VCaP (cell line): ENCODE results near the gene ATRX.
"Not testable (repeated sequence)": the region's sequence is repeated elsewhere in the genome, so short reads cannot be mapped to it uniquely, and the experiment has no call there.

ENCODE experiments used
- H3K27ac ChIP-seq: fragments of 450-650 bp; 2 replicates; pipeline ENCODE4 v1.5.1; 2017
- TF ChIP-seq, protein P1 (sequence below): fragments of 450-650 bp; conservative IDR thresholded peaks from 2 replicates; pipeline ENCODE4 v1.5.1; 2017; ENCODE audit warnings: mild to moderate bottlenecking, moderate library complexity

The ATRX gene

DNA sequence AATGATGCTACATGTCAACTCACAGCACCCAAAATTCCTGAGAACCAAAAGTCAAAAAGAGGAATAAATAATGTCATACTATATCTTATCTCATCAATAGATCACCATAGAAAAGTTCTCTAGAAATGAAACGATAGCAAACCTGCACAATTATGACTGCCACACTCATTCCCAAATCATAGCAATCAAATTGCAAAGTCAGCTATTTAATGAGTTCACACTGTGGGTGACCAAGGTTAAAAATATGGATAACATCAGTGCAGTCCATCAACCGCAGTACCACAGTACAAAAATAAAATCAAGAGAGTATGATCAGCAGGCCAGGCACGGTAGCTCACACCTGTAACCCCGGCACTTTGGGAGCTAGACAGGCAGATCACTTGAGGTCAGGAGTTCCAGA is 62.3 kb downstream of the ATRX start:
- TF ChIP-seq, protein P1, sequence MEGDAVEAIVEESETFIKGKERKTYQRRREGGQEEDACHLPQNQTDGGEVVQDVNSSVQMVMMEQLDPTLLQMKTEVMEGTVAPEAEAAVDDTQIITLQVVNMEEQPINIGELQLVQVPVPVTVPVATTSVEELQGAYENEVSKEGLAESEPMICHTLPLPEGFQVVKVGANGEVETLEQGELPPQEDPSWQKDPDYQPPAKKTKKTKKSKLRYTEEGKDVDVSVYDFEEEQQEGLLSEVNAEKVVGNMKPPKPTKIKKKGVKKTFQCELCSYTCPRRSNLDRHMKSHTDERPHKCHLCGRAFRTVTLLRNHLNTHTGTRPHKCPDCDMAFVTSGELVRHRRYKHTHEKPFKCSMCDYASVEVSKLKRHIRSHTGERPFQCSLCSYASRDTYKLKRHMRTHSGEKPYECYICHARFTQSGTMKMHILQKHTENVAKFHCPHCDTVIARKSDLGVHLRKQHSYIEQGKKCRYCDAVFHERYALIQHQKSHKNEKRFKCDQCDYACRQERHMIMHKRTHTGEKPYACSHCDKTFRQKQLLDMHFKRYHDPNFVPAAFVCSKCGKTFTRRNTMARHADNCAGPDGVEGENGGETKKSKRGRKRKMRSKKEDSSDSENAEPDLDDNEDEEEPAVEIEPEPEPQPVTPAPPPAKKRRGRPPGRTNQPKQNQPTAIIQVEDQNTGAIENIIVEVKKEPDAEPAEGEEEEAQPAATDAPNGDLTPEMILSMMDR, result no peak
- H3K27ac ChIP-seq, result no peak overlapping the region

DNA sequence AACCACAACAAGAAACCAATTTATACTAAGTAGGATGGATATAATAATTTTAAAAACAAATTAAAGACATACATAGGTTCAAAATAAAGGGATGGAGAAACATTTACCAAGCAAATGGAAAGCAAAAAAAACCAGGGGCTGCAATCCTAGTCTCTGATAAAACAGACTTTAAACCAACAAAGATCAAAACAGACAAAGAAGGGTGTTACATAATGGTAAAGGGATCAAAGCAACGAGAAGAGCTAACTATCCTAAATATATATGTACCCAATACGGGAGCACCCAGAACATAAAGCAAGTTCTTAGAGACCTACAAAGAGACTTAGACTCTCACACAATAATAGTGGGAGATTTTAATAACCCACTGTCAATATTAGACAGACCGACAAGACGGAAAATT is 66.6 kb downstream of the ATRX start:
- TF ChIP-seq, protein P1, result no peak
- H3K27ac ChIP-seq, result peak overlapping the region; percentile 69

DNA sequence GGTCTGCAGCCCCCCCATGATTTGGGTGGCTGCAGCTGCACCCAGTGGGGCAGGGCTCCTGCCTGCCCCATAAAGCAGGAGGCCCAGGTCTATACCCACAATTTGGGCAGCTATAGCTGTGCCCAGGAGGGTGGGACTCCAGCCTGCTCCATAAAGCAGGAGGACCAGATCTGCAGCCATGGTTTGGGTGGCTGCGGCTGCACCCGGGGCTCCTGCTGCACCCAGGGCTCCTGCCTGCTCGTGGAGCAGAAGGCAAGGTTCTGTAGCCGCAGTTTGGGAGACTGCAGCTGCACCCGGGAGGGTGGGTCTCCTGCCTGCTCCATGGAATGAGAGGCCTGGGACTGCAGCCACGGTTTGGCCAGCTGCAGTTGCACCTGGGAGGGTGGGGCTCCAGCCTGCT is 81.1 kb downstream of the ATRX start:
- H3K27ac ChIP-seq, result no peak overlapping the region
- TF ChIP-seq, protein P1, result no peak

DNA sequence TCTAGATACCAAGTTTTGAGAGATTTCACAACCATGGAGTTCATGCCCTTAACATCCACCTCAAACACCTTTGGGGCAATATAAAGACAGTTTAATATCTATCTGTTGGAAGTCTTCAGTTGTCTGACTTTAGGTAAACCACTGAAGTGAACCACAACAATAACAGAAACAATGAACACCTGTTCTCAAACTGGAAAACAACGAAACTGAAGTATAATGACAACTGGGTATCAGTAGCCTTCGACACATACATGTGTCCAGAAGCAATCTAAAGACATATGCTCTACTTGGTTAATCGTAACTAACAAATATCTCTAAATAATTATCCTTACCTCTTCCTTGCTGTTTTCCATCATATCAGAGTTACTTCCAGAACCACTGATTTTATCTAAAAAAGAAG is 87.8 kb downstream of the ATRX start:
- H3K27ac ChIP-seq, result no peak overlapping the region
- TF ChIP-seq, protein P1, result no peak

DNA sequence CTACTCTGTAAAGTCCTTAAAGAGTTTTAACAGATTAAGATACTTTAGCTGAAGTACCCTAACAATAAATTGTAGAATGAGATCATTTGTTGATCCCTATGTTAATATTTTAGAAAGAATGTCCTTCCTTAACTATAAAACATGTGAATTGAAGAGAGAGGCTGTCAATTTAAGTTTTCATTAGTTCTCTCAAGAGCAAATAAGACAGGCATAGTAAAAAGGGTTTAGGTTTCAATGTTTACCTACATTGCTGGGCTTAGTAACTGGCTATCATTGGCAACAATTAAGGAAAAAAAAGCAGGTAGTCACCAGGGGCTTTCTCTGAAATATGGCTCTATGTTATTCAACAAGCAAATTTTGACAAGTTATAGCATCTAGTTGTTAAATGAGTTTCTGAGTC is 91.5 kb downstream of the ATRX start:
- H3K27ac ChIP-seq, result peak overlapping the region; percentile 41; the same call in 1 of the 2 replicates
- TF ChIP-seq, protein P1, result no peak

DNA sequence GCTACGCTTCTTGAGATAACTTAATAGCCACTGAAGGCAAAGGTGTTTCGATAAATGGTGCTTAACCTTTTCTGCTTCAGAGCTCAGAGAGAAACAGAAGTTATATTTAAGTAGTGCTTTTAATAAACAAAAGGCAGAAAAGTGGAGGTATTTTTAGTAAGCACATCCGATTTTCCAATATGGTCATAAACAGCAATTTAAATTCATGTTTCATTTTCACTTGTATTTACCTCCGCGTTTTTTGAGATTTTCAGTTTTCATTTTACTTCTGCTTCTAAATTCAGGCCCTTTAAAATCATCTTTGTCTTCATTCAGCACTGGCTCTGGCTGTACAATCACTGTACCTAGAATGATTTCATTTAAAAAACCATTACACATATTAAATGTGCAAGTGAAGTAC is 92.4 kb downstream of the ATRX start:
- H3K27ac ChIP-seq, result peak overlapping the region; percentile 41; the same call in 1 of the 2 replicates
- TF ChIP-seq, protein P1, result no peak

DNA sequence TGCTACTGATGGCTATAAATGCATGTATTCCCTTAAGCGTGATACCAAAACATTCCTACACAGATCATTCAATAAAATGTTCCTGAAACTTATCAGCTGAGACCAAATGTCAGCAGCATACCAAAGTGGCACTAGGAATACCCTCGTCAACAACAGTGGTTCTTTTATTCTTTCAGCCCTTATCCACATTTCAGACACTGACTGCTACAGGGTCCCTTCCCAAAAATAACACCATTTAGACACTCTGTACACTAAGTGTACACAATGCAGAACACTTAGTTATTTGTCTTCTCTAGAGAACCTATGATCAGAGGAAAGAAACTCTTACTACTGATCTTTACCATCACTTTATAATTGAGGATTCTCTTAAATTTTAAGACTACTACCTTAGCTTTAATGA is 94.1 kb downstream of the ATRX start:
- TF ChIP-seq, protein P1, result no peak
- peak overlapping the region; percentile 20 for H3K27ac ChIP-seq

- H3K27ac ChIP-seq, result no peak overlapping the region
- TF ChIP-seq, protein P1, result no peak
Observed at GRCh38 chrX:77689376-77689775, 96.6 kb downstream of the ATRX start.

- H3K27ac ChIP-seq, result not testable (repeated sequence)
Observed at GRCh38 chrX:77685683-77686082, 100.3 kb downstream of the ATRX start.
